ENCODE results near the gene FXYD2.

- TF ChIP-seq CTCF (IDR thresholded peaks at IDR 0.05; ENCODE audit: insufficient read depth, low read depth, low read length) = no peak
- TF ChIP-seq EZH2 (IDR thresholded peaks at IDR 0.05; ENCODE audit: insufficient read depth, low read length) = no peak
Measured at GRCh38 chr11:117872420-117872961, 47.9 kb upstream of the FXYD2 start.
